Skeletal muscle satellite cell (primary cell): ENCODE data around the gene DGKB. TPM values are rescaled to one million over a fixed set of nuclear protein-coding genes. Genes with fewer than 3 reads are reported as not detected.

Source experiments
- H3K27me3 ChIP-seq: 2 replicates; pipeline ENCODE4 v1.7.0; 2013; ENCODE audit warnings: low read length; ENCODE audit not compliant: control insufficient read depth, insufficient read depth
- H3K36me3 ChIP-seq: 2 replicates; pipeline ENCODE4 v1.7.0; 2013; ENCODE audit warnings: mild to moderate bottlenecking, control low read depth, low read length; ENCODE audit not compliant: insufficient read depth
- H3K4me1 ChIP-seq: 2 replicates; pipeline ENCODE4 v1.7.0; 2013; ENCODE audit warnings: low read length; ENCODE audit not compliant: control insufficient read depth, insufficient read depth
- H3K4me2 ChIP-seq: 2 replicates; pipeline ENCODE4 v1.7.0; 2013; ENCODE audit warnings: mild to moderate bottlenecking, low read length
- H3K4me3 ChIP-seq: 2 replicates; pipeline ENCODE4 v1.7.0; 2013; ENCODE audit warnings: low read length
- H3K9ac ChIP-seq: 2 replicates; pipeline ENCODE4 v1.7.0; 2013; ENCODE audit warnings: mild to moderate bottlenecking, low read depth, low read length, moderate library complexity
- H3K9me3 ChIP-seq: replicated peaks from 2 replicates; pipeline ENCODE4 v1.7.0; 2013; ENCODE audit warnings: mild to moderate bottlenecking, control low read depth, low read length
- total RNA-seq: library from RNA; depleted of rRNA; stranded (reverse); fragments of >200 nt; gene quantifications from 2 replicates; pipeline ENCODE4 v1.2.3, GENCODE V29; 2012; rRNA removed

Gene DGKB
- total RNA-seq: 0.22 TPM in 1 of 2 replicates, not detected in the other

DNA sequence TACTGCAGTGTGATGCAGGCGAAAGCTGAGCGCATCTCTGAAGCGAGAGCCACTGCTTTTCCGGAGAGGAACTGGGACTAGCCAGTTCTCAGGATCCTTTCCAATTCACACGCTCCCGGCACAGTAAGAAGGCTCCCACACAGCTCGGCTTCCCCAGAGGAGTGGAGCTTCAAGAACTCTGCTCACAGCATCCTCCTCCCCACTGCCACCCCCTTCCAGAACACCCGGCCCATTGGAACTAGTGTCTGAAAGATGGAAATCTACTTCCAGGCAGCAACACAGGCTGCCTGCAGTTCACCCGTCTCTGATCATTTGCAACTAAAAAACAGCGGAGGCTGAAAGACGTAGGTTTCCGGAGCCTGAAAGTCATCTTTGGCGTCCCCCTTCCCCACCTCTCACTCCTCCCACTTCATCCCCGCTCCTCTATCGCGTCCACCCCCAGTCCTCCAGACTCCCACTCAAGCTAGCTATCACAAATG, at the start of gene DGKB:
Gene DGKB, minus strand, starts transcription at position 163 of the 479 bp plus-strand sequence.
- Histone ChIP-seq H3K9me3 (no peaks in the 10 kb centered on the region), H3K4me2 (peak within 1 kb of the TSS; percentile 95), H3K4me1 (peaks cover 13% of the 10 kb centered on the region), H3K4me3 (peak within 1 kb of the TSS; percentile 71), H3K9ac (peak within 1 kb of the TSS; percentile 43), H3K36me3 (no peaks in the 10 kb centered on the region), H3K27me3 (no peaks in the 10 kb centered on the region)

DNA sequence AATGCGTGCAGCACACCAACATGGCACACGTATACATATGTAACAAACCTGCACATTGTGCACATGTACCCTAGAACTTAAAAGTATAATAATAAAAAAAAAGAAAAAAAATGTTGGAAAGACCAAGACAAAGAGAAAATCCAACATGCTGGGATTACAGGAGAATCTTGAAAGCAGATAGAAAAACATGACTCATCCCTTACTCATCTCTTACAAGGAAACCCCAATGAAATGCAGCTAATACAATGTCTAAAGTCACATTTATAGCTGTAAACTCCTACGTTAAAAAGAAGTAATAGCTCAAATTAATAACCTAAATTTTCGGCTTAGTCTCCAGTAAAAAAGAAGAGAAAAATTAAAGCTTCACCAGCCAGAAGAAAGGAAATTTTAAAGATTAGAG, 47.5 kb upstream of the DGKB start:
- Histone ChIP-seq H3K9me3 (no peaks in the 10 kb centered on the region), H3K4me2 (no peak overlapping the region), H3K4me1 (no peaks in the 10 kb centered on the region)

GRCh38 chr7:14938181-14938580, 35.6 kb upstream of the DGKB start:
- H3K4me2 ChIP-seq: no peak overlapping the region
- no peaks in the 10 kb centered on the region for H3K9me3 ChIP-seq
- H3K4me1 ChIP-seq: peaks cover 3% of the 10 kb centered on the region
- no peak overlapping the region for H3K9ac ChIP-seq
- H3K27me3 ChIP-seq: no peaks in the 10 kb centered on the region
- no peak overlapping the region for H3K4me3 ChIP-seq
- H3K36me3 ChIP-seq: no peaks in the 10 kb centered on the region

More for the DNA sequence above, 47.5 kb upstream of the DGKB start:
- no peaks in the 10 kb centered on the region for H3K36me3 ChIP-seq
- no peak overlapping the region for H3K4me3 ChIP-seq
- H3K27me3 ChIP-seq: no peaks in the 10 kb centered on the region
- H3K9ac ChIP-seq: no peak overlapping the region

DNA sequence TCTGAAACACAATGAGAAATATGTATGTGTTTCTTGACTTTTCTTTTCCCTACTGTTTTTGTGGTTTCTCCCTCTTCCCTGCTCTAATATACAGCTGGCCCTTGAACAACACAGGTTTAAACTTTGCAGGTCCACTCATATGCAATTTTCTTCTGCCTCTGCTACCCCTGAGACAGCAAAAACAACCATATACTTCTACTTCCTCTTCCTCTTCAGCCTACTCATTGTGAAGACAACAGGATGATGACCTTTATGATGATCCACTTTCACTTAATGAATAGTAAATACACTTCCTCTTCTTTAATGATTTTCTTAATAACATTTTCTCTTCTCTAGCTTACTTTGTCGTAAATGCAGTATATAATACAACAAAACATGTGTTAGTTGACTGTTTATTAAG, 35.0 kb upstream of the DGKB start:
- Histone ChIP-seq H3K4me1 (peaks cover 3% of the 10 kb centered on the region), H3K9ac (no peak overlapping the region), H3K4me2 (no peak overlapping the region), H3K36me3 (no peaks in the 10 kb centered on the region), H3K4me3 (no peak overlapping the region), H3K27me3 (no peaks in the 10 kb centered on the region), H3K9me3 (no peaks in the 10 kb centered on the region)

- Histone ChIP-seq H3K9me3 (no peaks in the 10 kb centered on the region), H3K27me3 (no peaks in the 10 kb centered on the region), H3K4me3 (no peak overlapping the region), H3K36me3 (no peaks in the 10 kb centered on the region), H3K4me2 (no peak overlapping the region), H3K4me1 (peaks cover 3% of the 10 kb centered on the region), H3K9ac (no peak overlapping the region)
Observed at GRCh38 chr7:14936554-14936953, 34.0 kb upstream of the DGKB start.

- Histone ChIP-seq H3K4me2 (no peak overlapping the region), H3K27me3 (no peaks in the 10 kb centered on the region), H3K9me3 (no peaks in the 10 kb centered on the region), H3K36me3 (no peaks in the 10 kb centered on the region), H3K4me1 (peaks cover 3% of the 10 kb centered on the region), H3K9ac (no peak overlapping the region), H3K4me3 (no peak overlapping the region)
Observed at GRCh38 chr7:14934839-14935238, 32.3 kb upstream of the DGKB start.

- no peaks in the 10 kb centered on the region for H3K36me3 ChIP-seq
- H3K9me3 ChIP-seq: no peaks in the 10 kb centered on the region
- no peaks in the 10 kb centered on the region for H3K27me3 ChIP-seq
- no peak overlapping the region for H3K9ac ChIP-seq
- no peak overlapping the region for H3K4me2 ChIP-seq
- H3K4me1 ChIP-seq: peaks cover 3% of the 10 kb centered on the region
- no peak overlapping the region for H3K4me3 ChIP-seq
Observed at GRCh38 chr7:14931511-14932215, 29.1 kb upstream of the DGKB start.

- Histone ChIP-seq H3K36me3 (no peaks in the 10 kb centered on the region), H3K4me3 (no peak overlapping the region), H3K4me2 (peak overlapping the region; percentile 38), H3K4me1 (peaks cover 2% of the 10 kb centered on the region), H3K9ac (no peak overlapping the region), H3K9me3 (no peaks in the 10 kb centered on the region), H3K27me3 (no peaks in the 10 kb centered on the region)
Observed at GRCh38 chr7:14924398-14924797, 21.8 kb upstream of the DGKB start.

- Histone ChIP-seq H3K4me1 (no peaks in the 10 kb centered on the region), H3K36me3 (no peaks in the 10 kb centered on the region), H3K9me3 (no peaks in the 10 kb centered on the region), H3K4me2 (no peak overlapping the region), H3K27me3 (no peaks in the 10 kb centered on the region), H3K4me3 (no peak overlapping the region), H3K9ac (no peak overlapping the region)
Observed at GRCh38 chr7:14911077-14911476, 8.5 kb upstream of the DGKB start.

GRCh38 chr7:14908697-14909096, 6.1 kb upstream of the DGKB start:
- Histone ChIP-seq H3K9ac (no peak overlapping the region), H3K4me2 (no peak overlapping the region), H3K36me3 (no peaks in the 10 kb centered on the region), H3K4me3 (no peak overlapping the region), H3K9me3 (no peaks in the 10 kb centered on the region), H3K27me3 (no peaks in the 10 kb centered on the region), H3K4me1 (no peaks in the 10 kb centered on the region)

- H3K4me2 ChIP-seq: no peak overlapping the region
- H3K4me3 ChIP-seq: no peak overlapping the region
- no peak overlapping the region for H3K9ac ChIP-seq
- H3K4me1 ChIP-seq: peaks cover 13% of the 10 kb centered on the region
- H3K27me3 ChIP-seq: no peaks in the 10 kb centered on the region
- H3K9me3 ChIP-seq: no peaks in the 10 kb centered on the region
- H3K36me3 ChIP-seq: no peaks in the 10 kb centered on the region
Observed at GRCh38 chr7:14905764-14906163, 3.2 kb upstream of the DGKB start.

- no peaks in the 10 kb centered on the region for H3K9me3 ChIP-seq
- no peak overlapping the region for H3K4me3 ChIP-seq
- no peak overlapping the region for H3K4me2 ChIP-seq
- H3K27me3 ChIP-seq: no peaks in the 10 kb centered on the region
- peaks cover 13% of the 10 kb centered on the region for H3K4me1 ChIP-seq
- no peaks in the 10 kb centered on the region for H3K36me3 ChIP-seq
- H3K9ac ChIP-seq: no peak overlapping the region
Observed at GRCh38 chr7:14900051-14900450, 2.5 kb downstream of the DGKB start.
